Uterus (tissue), 2 donors: ENCODE measurements around the gene CEP57.
"Not testable (repeated sequence)": the region's sequence is repeated elsewhere in the genome, so short reads cannot be mapped to it uniquely, and the experiment has no call there.

ENCODE experiments used
- POLR2A ChIP-seq, 2 donors: fragments of 450-650 bp; IDR thresholded peaks; one replicate each; pipeline ENCODE4 v1.6.1; 2016; ENCODE audit warnings: antibody characterized with exemption in 2 of 2, mild to moderate bottlenecking in 1 of 2, moderate library complexity in 1 of 2
- TF ChIP-seq, protein P1 (sequence below), 4 experiments: fragments of 200-600 bp in 2 of 4; fragments of 450-650 bp in 2 of 4; sonication (generic) in 2 of 4; IDR thresholded peaks; one replicate each; pipeline ENCODE4 v1.5.1; 2016 to 2019; ENCODE audit warnings: antibody characterized with exemption in 4 of 4, mild to moderate bottlenecking in 2 of 4, moderate library complexity in 1 of 4

GRCh38 chr11:95870877-95871276, 80.6 kb downstream of the CEP57 start:
- TF ChIP-seq, protein P1, sequence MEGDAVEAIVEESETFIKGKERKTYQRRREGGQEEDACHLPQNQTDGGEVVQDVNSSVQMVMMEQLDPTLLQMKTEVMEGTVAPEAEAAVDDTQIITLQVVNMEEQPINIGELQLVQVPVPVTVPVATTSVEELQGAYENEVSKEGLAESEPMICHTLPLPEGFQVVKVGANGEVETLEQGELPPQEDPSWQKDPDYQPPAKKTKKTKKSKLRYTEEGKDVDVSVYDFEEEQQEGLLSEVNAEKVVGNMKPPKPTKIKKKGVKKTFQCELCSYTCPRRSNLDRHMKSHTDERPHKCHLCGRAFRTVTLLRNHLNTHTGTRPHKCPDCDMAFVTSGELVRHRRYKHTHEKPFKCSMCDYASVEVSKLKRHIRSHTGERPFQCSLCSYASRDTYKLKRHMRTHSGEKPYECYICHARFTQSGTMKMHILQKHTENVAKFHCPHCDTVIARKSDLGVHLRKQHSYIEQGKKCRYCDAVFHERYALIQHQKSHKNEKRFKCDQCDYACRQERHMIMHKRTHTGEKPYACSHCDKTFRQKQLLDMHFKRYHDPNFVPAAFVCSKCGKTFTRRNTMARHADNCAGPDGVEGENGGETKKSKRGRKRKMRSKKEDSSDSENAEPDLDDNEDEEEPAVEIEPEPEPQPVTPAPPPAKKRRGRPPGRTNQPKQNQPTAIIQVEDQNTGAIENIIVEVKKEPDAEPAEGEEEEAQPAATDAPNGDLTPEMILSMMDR (IDR thresholded peaks at IDR 0.05) = not testable (repeated sequence)
- not testable (repeated sequence) for TF ChIP-seq POLR2A (IDR thresholded peaks at IDR 0.05)
